HG03442 (cell line): ENCODE results near the gene ZFYVE21.

Source experiments
- ATAC-seq: cut with Tn5 transposase; IDR thresholded peaks from one replicate; pipeline ENCODE4 v1.9.1; 2021; ENCODE audit warnings: mild to moderate bottlenecking, moderate library complexity; ENCODE audit not compliant: unreplicated experiment

Gene ZFYVE21

GRCh38 chr14:103735815-103736545 lies 20.4 kb downstream of the ZFYVE21 start:
- no peak for ATAC-seq

GRCh38 chr14:103736546-103737431 lies 21.2 kb downstream of the ZFYVE21 start:
- ATAC-seq: no peak

- no peak for ATAC-seq
Observed at GRCh38 chr14:103737432-103738045, 21.9 kb downstream of the ZFYVE21 start.

- ATAC-seq: no peak
Observed at GRCh38 chr14:103738166-103738565, 22.6 kb downstream of the ZFYVE21 start.

- no peak for ATAC-seq
Observed at GRCh38 chr14:103738701-103739451, 23.3 kb downstream of the ZFYVE21 start.

- no peak for ATAC-seq
Observed at GRCh38 chr14:103739466-103739792, 23.8 kb downstream of the ZFYVE21 start.

GRCh38 chr14:103739793-103740501 lies 24.3 kb downstream of the ZFYVE21 start:
- no peak for ATAC-seq

- no peak for ATAC-seq
Observed at GRCh38 chr14:103740991-103741689, 25.5 kb downstream of the ZFYVE21 start.

GRCh38 chr14:103741876-103742275 lies 26.3 kb downstream of the ZFYVE21 start:
- ATAC-seq: no peak

- ATAC-seq: no peak
Observed at GRCh38 chr14:103742499-103743255, 27.1 kb downstream of the ZFYVE21 start.

- ATAC-seq: no peak
Observed at GRCh38 chr14:103743691-103744090, 28.1 kb downstream of the ZFYVE21 start.

- ATAC-seq: no peak
Observed at GRCh38 chr14:103744621-103745395, 29.2 kb downstream of the ZFYVE21 start.

GRCh38 chr14:103745424-103745823 lies 29.8 kb downstream of the ZFYVE21 start:
- no peak for ATAC-seq

GRCh38 chr14:103746701-103747100 lies 31.1 kb downstream of the ZFYVE21 start:
- no peak for ATAC-seq

GRCh38 chr14:103748534-103748857 lies 32.9 kb downstream of the ZFYVE21 start:
- no peak for ATAC-seq

- no peak for ATAC-seq
Observed at GRCh38 chr14:103749452-103749851, 33.8 kb downstream of the ZFYVE21 start.

- ATAC-seq: no peak
Observed at GRCh38 chr14:103749860-103750259, 34.2 kb downstream of the ZFYVE21 start.

- no peak for ATAC-seq
Observed at GRCh38 chr14:103753774-103754173, 38.2 kb downstream of the ZFYVE21 start.
